NCI-H2081 treated with DMSO at 0.1 percent for 48 hours (cell line): ENCODE results near the gene KIAA0825.

Experiments used
- DNase-seq: peaks from one replicate; lab custom pipeline; 2025; lab: John Stamatoyannopoulos, UW

The KIAA0825 gene

GRCh38 chr5:94440015-94440414, 178.4 kb downstream of the KIAA0825 start:
- no peak for DNase-seq

GRCh38 chr5:94433397-94434163, 184.8 kb downstream of the KIAA0825 start:
- DNase-seq, result no peak

- DNase-seq, result no peak
These were observed 185.9 kb downstream of the KIAA0825 start for GRCh38 chr5:94432499-94432898.

- DNase-seq, result no peak
These were observed 186.7 kb downstream of the KIAA0825 start for GRCh38 chr5:94431696-94432095.

- no peak for DNase-seq
These were observed 188.8 kb downstream of the KIAA0825 start for GRCh38 chr5:94429566-94429965.

- DNase-seq, result no peak
These were observed 193.0 kb downstream of the KIAA0825 start for GRCh38 chr5:94425396-94425795.

- DNase-seq, result no peak
These were observed 195.0 kb downstream of the KIAA0825 start for GRCh38 chr5:94423411-94423810.

GRCh38 chr5:94422812-94423211, 195.6 kb downstream of the KIAA0825 start:
- no peak for DNase-seq

GRCh38 chr5:94420885-94421284, 197.5 kb downstream of the KIAA0825 start:
- DNase-seq, result no peak

- no peak for DNase-seq
These were observed 202.6 kb downstream of the KIAA0825 start for GRCh38 chr5:94415798-94416197.

- no peak for DNase-seq
These were observed 209.0 kb downstream of the KIAA0825 start for GRCh38 chr5:94409440-94409839.

- no peak for DNase-seq
These were observed 211.4 kb downstream of the KIAA0825 start for GRCh38 chr5:94407023-94407422.

GRCh38 chr5:94403483-94403882, 214.9 kb downstream of the KIAA0825 start:
- DNase-seq, result no peak

- no peak for DNase-seq
These were observed 216.3 kb downstream of the KIAA0825 start for GRCh38 chr5:94402096-94402495.

GRCh38 chr5:94397508-94397907, 220.9 kb downstream of the KIAA0825 start:
- DNase-seq, result no peak

- no peak for DNase-seq
These were observed 221.7 kb downstream of the KIAA0825 start for GRCh38 chr5:94396687-94397086.

GRCh38 chr5:94395468-94395867, 222.9 kb downstream of the KIAA0825 start:
- DNase-seq, result no peak

GRCh38 chr5:94391996-94392395, 226.4 kb downstream of the KIAA0825 start:
- DNase-seq, result no peak

GRCh38 chr5:94389515-94389899, 228.9 kb downstream of the KIAA0825 start:
- no peak for DNase-seq

GRCh38 chr5:94388773-94389514, 229.5 kb downstream of the KIAA0825 start:
- no peak for DNase-seq

GRCh38 chr5:94385767-94386166, 232.6 kb downstream of the KIAA0825 start:
- no peak for DNase-seq

- no peak for DNase-seq
These were observed 240.3 kb downstream of the KIAA0825 start for GRCh38 chr5:94378062-94378461.

GRCh38 chr5:94376672-94377345, 241.6 kb downstream of the KIAA0825 start:
- peak; percentile 22 for DNase-seq
